Renal cortex interstitium (tissue), 11 donors: ENCODE results near the gene BBS1. TPM values are rescaled to one million over a fixed set of nuclear protein-coding genes. Genes with fewer than 3 reads are reported as not detected.
"Not testable (repeated sequence)": the region's sequence is repeated elsewhere in the genome, so short reads cannot be mapped to it uniquely, and the experiment has no call there.

Source experiments
- DNase-seq, 11 donors: peaks; one replicate each; pipeline ENCODE4 v3.0.0-alpha.2; 2013; ENCODE audit warnings: low read depth in 9 of 11, low spot score in 4 of 11; ENCODE audit errors: extremely low read depth in 1 of 11
- polyA plus RNA-seq, 3 donors: library from polyadenylated mRNA; unstranded; fragments of 120-200 nt; gene quantifications; one replicate each; pipeline ENCODE4 v1.2.1, GENCODE V29; 2013; ENCODE audit not compliant: insufficient read length in 3 of 3

Gene BBS1
- polyA plus RNA-seq, 3 donors = 71.3 to 92.4 (median 71.7) TPM

DNA sequence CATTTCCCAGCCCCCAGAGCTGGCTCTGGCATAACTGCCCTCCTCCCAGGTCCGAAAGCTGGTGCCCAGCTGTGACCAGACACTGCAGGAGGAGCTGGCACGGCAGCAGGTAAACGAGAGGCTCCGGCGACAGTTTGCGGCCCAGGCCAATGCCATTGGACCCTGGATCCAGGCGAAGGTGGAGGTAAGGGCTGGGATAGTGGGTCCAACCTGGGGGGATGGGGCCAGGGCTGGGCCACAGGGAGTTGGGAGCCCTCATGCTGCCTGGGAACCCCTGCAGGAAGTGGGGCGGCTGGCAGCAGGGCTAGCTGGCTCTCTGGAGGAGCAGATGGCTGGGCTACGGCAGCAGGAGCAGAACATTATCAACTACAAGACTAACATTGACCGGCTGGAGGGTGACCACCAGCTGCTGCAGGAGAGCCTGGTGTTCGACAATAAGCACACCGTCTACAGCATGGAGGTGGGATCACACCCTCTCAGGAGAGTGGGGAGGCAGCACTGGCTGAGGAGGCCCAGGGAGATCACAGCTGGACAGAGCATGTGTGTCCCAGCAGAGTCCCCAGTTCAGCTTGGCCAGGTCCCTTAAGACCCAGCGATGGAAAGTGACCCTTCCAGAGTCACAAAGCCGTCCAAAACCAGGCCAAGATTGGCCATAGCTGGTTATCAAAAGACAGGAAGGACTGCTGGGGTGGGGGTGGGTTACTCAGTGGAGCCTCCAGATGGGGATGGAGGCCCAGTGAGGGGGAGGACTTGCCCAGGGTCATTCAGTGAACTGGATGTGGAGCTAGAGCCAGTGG is 50.9 kb downstream of the BBS1 start:
- DNase-seq = no peak

GRCh38 chr11:66561975-66562248 is 51.5 kb downstream of the BBS1 start:
- no peak for DNase-seq

DNA sequence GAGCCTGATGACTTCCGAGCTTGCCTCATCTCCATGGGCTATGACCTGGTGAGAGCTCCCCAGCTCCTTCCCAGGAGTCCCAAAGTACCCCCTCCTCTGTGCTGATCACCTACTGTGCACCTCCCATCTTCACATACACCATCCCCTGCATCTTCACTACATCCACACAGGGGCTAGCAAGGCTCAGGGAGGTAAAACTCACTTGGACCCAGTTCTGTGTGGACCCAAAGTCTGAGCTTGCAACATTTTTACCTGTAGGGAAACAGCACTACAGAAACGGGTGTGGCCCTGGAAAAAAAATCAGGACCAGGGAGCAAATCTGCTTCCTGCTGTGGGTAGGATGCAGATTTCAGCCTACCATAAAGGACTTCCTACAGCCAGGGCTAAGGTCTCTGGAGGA is 51.8 kb downstream of the BBS1 start:
- no peak for DNase-seq

- DNase-seq = no peak
These were observed 52.6 kb downstream of the BBS1 start for GRCh38 chr11:66562907-66563583.

GRCh38 chr11:66563832-66564231 is 53.4 kb downstream of the BBS1 start:
- no peak for DNase-seq

- no peak for DNase-seq
These were observed 54.1 kb downstream of the BBS1 start for GRCh38 chr11:66564538-66564937.

GRCh38 chr11:66564984-66565383 is 54.5 kb downstream of the BBS1 start:
- no peak for DNase-seq

GRCh38 chr11:66566221-66566620 is 55.8 kb downstream of the BBS1 start:
- DNase-seq = no peak

GRCh38 chr11:66567787-66568123 is 57.3 kb downstream of the BBS1 start:
- no peak for DNase-seq

- peak in 7 of 11 donors; percentile 26 to 72 (median 62) for DNase-seq
These were observed 57.9 kb downstream of the BBS1 start, which contains the start of gene CTSF for GRCh38 chr11:66568124-66568916. Gene CTSF (minus strand): TSS chr11:66568606. CDS start chr11:66568486, 120 bp downstream.

- no peak for DNase-seq
These were observed 58.6 kb downstream of the BBS1 start for GRCh38 chr11:66569076-66569475.

DNA sequence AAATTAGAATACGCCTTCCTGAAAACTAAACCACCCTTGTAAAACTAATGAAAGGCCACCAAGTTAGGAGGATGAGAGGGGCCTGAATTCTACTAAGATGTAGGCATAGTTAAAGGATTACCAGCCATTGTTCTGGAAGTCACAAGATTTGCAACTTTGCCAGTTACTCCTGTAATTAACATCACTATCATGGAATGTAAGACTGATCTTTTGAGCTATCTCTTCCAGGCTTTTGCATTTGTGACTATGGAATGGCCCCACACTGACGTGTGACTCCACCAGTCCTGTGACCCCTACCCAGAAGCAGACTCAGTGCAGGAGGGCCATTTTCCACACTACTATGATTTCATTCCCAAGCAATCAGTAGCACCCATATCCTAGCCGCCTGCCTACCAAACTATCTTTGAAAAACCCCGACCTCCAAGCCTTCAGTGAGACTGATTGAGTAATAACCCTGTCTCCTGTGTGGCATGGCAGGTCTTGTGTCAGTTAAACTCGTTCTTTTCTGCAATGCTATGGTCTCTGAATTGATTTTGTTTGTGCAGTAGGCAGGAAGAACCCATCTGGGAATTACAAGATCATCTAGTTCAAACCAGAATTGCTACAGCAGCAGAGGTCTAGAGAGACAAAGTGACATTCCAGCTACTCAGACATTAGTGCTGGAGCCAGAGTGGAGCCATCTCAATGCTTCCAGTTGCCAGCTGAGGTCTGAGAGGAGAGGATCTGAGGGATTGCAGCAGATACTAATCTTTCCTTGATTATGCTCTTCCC is 59.8 kb downstream of the BBS1 start:
- DNase-seq = no peak

GRCh38 chr11:66570850-66571180 is 60.4 kb downstream of the BBS1 start:
- no peak for DNase-seq

GRCh38 chr11:66579017-66579606 is 68.7 kb downstream of the BBS1 start:
- DNase-seq = peak in 10 of 11 donors; percentile 33 to 72 (median 67)

GRCh38 chr11:66580803-66581202 is 70.4 kb downstream of the BBS1 start:
- DNase-seq = no peak

DNA sequence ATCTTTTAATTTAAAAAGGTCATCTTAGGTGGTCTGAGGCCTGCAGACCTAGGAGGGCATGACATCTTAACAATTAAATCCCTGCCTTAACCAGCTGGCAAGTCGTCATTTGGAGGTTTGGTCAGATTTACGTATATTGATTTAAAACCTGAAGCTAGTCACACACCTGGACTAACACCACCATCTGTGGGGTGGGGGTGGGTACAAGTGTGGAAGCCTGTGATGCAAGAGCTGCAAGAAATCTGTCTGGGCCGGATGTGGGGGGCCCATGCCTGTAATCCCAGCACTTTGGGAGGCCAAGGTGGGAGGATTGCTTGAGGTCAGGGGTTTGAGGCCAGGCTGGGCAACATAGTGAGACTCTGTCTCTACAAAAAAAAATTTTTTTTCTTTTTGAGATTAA is 70.8 kb downstream of the BBS1 start:
- DNase-seq = no peak

GRCh38 chr11:66582565-66583147 is 72.2 kb downstream of the BBS1 start:
- not testable (repeated sequence) for DNase-seq
